Measurements from ENCODE around the gene WFDC1.

Gene WFDC1

GRCh38 chr16:84299734-84300440 is 5.2 kb downstream of the WFDC1 start:
- ATAC-seq (replicated peaks) (no peak), DNase-seq (no peak)
- Mint-ChIP-seq H3K27me3 (peaks cover 31 to 72% of the 10 kb centered on the region in 2 donors), H3K4me1 (ENCODE audit: low read depth in 2 of 2) (peaks cover 0 to 6% of the 10 kb centered on the region in 2 donors), H3K9me3 (no peaks in the 10 kb centered on the region), H3K36me3 (ENCODE audit: insufficient read depth) (no peaks in the 10 kb centered on the region), H3K4me3 (no peak overlapping the region), H3K27ac (no peak overlapping the region)

- no peak for DNase-seq
Measured at GRCh38 chr16:84302111-84302954, 7.7 kb downstream of the WFDC1 start.

GRCh38 chr16:84303023-84303422 is 8.3 kb downstream of the WFDC1 start:
- ATAC-seq (replicated peaks) = no peak
- DNase-seq = no peak
- H3K36me3 Mint-ChIP-seq (ENCODE audit: insufficient read depth) = no peaks in the 10 kb centered on the region

More at GRCh38 chr16:84302111-84302954, 7.7 kb downstream of the WFDC1 start:
- H3K9me3 Mint-ChIP-seq = no peaks in the 10 kb centered on the region
- peaks cover 17 to 69% of the 10 kb centered on the region in 2 donors for H3K27me3 Mint-ChIP-seq
- H3K36me3 Mint-ChIP-seq (ENCODE audit: insufficient read depth) = no peaks in the 10 kb centered on the region
- ATAC-seq (replicated peaks) = no peak
- H3K27ac Mint-ChIP-seq = no peak overlapping the region
- H3K4me3 Mint-ChIP-seq = no peak overlapping the region
- H3K4me1 Mint-ChIP-seq (ENCODE audit: low read depth in 2 of 2) = no peaks in the 10 kb centered on the region

GRCh38 chr16:84303516-84303915 is 8.8 kb downstream of the WFDC1 start:
- Mint-ChIP-seq H3K27me3 (peaks cover 23 to 78% of the 10 kb centered on the region in 2 donors), H3K4me3 (no peak overlapping the region), H3K9me3 (no peaks in the 10 kb centered on the region), H3K36me3 (ENCODE audit: insufficient read depth) (no peaks in the 10 kb centered on the region), H3K4me1 (ENCODE audit: low read depth in 2 of 2) (no peaks in the 10 kb centered on the region), H3K27ac (no peak overlapping the region)
- ATAC-seq (replicated peaks) = no peak
- no peak for DNase-seq

More at GRCh38 chr16:84303023-84303422, 8.3 kb downstream of the WFDC1 start:
- H3K27ac Mint-ChIP-seq = no peak overlapping the region
- no peaks in the 10 kb centered on the region for H3K4me1 Mint-ChIP-seq (ENCODE audit: low read depth in 2 of 2)
- peaks cover 23 to 76% of the 10 kb centered on the region in 2 donors for H3K27me3 Mint-ChIP-seq
- no peak overlapping the region for H3K4me3 Mint-ChIP-seq
- H3K9me3 Mint-ChIP-seq = no peaks in the 10 kb centered on the region

- DNase-seq (no peak), ATAC-seq (replicated peaks) (no peak)
- H3K27ac Mint-ChIP-seq = no peak overlapping the region
- no peaks in the 10 kb centered on the region for H3K9me3 Mint-ChIP-seq
- no peaks in the 10 kb centered on the region for H3K36me3 Mint-ChIP-seq (ENCODE audit: insufficient read depth)
- no peaks in the 10 kb centered on the region for H3K4me1 Mint-ChIP-seq (ENCODE audit: low read depth in 2 of 2)
- H3K4me3 Mint-ChIP-seq = no peak overlapping the region
- H3K27me3 Mint-ChIP-seq = peaks cover 25 to 82% of the 10 kb centered on the region in 2 donors
Measured at GRCh38 chr16:84306564-84306963, 11.9 kb downstream of the WFDC1 start.

GRCh38 chr16:84307209-84307954 is 12.7 kb downstream of the WFDC1 start:
- H3K27me3 Mint-ChIP-seq = peaks cover 31 to 83% of the 10 kb centered on the region in 2 donors
- H3K4me3 Mint-ChIP-seq = no peak overlapping the region
- no peak overlapping the region for H3K27ac Mint-ChIP-seq
- no peaks in the 10 kb centered on the region for H3K9me3 Mint-ChIP-seq
- no peaks in the 10 kb centered on the region for H3K4me1 Mint-ChIP-seq (ENCODE audit: low read depth in 2 of 2)
- ATAC-seq (replicated peaks) (no peak), DNase-seq (no peak)
- H3K36me3 Mint-ChIP-seq (ENCODE audit: insufficient read depth) = no peaks in the 10 kb centered on the region

GRCh38 chr16:84308120-84308519 is 13.4 kb downstream of the WFDC1 start:
- no peak for ATAC-seq (replicated peaks)
- Mint-ChIP-seq H3K4me1 (ENCODE audit: low read depth in 2 of 2) (no peaks in the 10 kb centered on the region), H3K27me3 (peaks cover 35 to 86% of the 10 kb centered on the region in 2 donors), H3K4me3 (no peak overlapping the region), H3K27ac (no peak overlapping the region), H3K36me3 (ENCODE audit: insufficient read depth) (no peaks in the 10 kb centered on the region), H3K9me3 (no peaks in the 10 kb centered on the region)
- no peak for DNase-seq

GRCh38 chr16:84310642-84311041 is 16.0 kb downstream of the WFDC1 start:
- H3K4me3 Mint-ChIP-seq = no peak overlapping the region
- DNase-seq (no peak), ATAC-seq (replicated peaks) (no peak)
- no peaks in the 10 kb centered on the region for H3K36me3 Mint-ChIP-seq (ENCODE audit: insufficient read depth)
- peaks cover 51 to 91% of the 10 kb centered on the region in 2 donors for H3K27me3 Mint-ChIP-seq
- H3K27ac Mint-ChIP-seq = no peak overlapping the region
- H3K9me3 Mint-ChIP-seq = no peaks in the 10 kb centered on the region
- no peaks in the 10 kb centered on the region for H3K4me1 Mint-ChIP-seq (ENCODE audit: low read depth in 2 of 2)

GRCh38 chr16:84312783-84313382 is 18.2 kb downstream of the WFDC1 start:
- H3K27me3 Mint-ChIP-seq = peaks cover 44 to 76% of the 10 kb centered on the region in 2 donors
- H3K4me1 Mint-ChIP-seq (ENCODE audit: low read depth in 2 of 2) = no peaks in the 10 kb centered on the region
- ATAC-seq (replicated peaks) = no peak
- no peak overlapping the region for H3K4me3 Mint-ChIP-seq
- no peak for DNase-seq
- H3K9me3 Mint-ChIP-seq = no peaks in the 10 kb centered on the region
- no peaks in the 10 kb centered on the region for H3K36me3 Mint-ChIP-seq (ENCODE audit: insufficient read depth)
- no peak overlapping the region for H3K27ac Mint-ChIP-seq

- Mint-ChIP-seq H3K4me3 (no peak overlapping the region), H3K4me1 (ENCODE audit: low read depth in 2 of 2) (no peaks in the 10 kb centered on the region), H3K27ac (no peak overlapping the region), H3K9me3 (no peaks in the 10 kb centered on the region), H3K36me3 (ENCODE audit: insufficient read depth) (no peaks in the 10 kb centered on the region), H3K27me3 (peaks cover 40 to 66% of the 10 kb centered on the region in 2 donors)
- no peak for ATAC-seq (replicated peaks)
- DNase-seq = no peak
Measured at GRCh38 chr16:84313921-84314320, 19.2 kb downstream of the WFDC1 start.

GRCh38 chr16:84314373-84314772 is 19.7 kb downstream of the WFDC1 start:
- Mint-ChIP-seq H3K4me3 (no peak overlapping the region), H3K9me3 (no peaks in the 10 kb centered on the region), H3K27ac (no peak overlapping the region), H3K4me1 (ENCODE audit: low read depth in 2 of 2) (no peaks in the 10 kb centered on the region), H3K27me3 (peaks cover 36 to 66% of the 10 kb centered on the region in 2 donors), H3K36me3 (ENCODE audit: insufficient read depth) (no peaks in the 10 kb centered on the region)
- DNase-seq (no peak), ATAC-seq (replicated peaks) (no peak)

GRCh38 chr16:84314814-84315213 is 20.1 kb downstream of the WFDC1 start:
- Mint-ChIP-seq H3K4me1 (ENCODE audit: low read depth in 2 of 2) (no peaks in the 10 kb centered on the region), H3K9me3 (no peaks in the 10 kb centered on the region), H3K36me3 (ENCODE audit: insufficient read depth) (no peaks in the 10 kb centered on the region), H3K4me3 (no peak overlapping the region), H3K27me3 (peaks cover 35 to 66% of the 10 kb centered on the region in 2 donors), H3K27ac (no peak overlapping the region)
- no peak for ATAC-seq (replicated peaks)
- no peak for DNase-seq

GRCh38 chr16:84315422-84315821 is 20.7 kb downstream of the WFDC1 start:
- Mint-ChIP-seq H3K9me3 (no peaks in the 10 kb centered on the region), H3K36me3 (ENCODE audit: insufficient read depth) (no peaks in the 10 kb centered on the region), H3K27ac (no peak overlapping the region), H3K4me3 (no peak overlapping the region), H3K27me3 (peaks cover 35 to 61% of the 10 kb centered on the region in 2 donors), H3K4me1 (ENCODE audit: low read depth in 2 of 2) (no peaks in the 10 kb centered on the region)
- DNase-seq (no peak), ATAC-seq (replicated peaks) (no peak)
